AG04450 (cell line): ENCODE measurements around the gene SUPT4H1. TPM values are rescaled to one million over a fixed set of nuclear protein-coding genes. Genes with fewer than 3 reads are reported as not detected.
A peak's percentile ranks its signal among the peaks of the same experiment; 100 is the strongest.

Experiments used
- CTCF ChIA-PET: fragments of 300-600, 350-600 bp; formaldehyde crosslinking; extraction: SDS; loops from one replicate; lab custom pipeline; 2022; ENCODE audit warnings: antibody characterized with exemption, inconsistent platforms; lab: Charles Lee
- POLR2A ChIA-PET: fragments of 350-600 bp; formaldehyde crosslinking; extraction: SDS; loops from one replicate; lab custom pipeline; 2021; ENCODE audit warnings: antibody characterized with exemption, inconsistent platforms; lab: Yijun Ruan, JAX
- DNase-seq: peaks from one replicate; pipeline ENCODE4 v3.0.0-alpha.2; 2011; ENCODE audit warnings: low read depth, low spot score
- H3K27ac ChIP-seq: one replicate; pipeline ENCODE4 v1.5.1; 2012; ENCODE audit warnings: low read depth, low read length, control low read depth
- H3K27me3 ChIP-seq: one replicate; pipeline ENCODE4 v1.6.0; 2012; ENCODE audit warnings: low read length; ENCODE audit not compliant: control insufficient read depth, insufficient read depth
- H3K4me3 ChIP-seq: 2 replicates; pipeline ENCODE4 v1.5.1; 2011; ENCODE audit warnings: mild to moderate bottlenecking, low read depth, low read length, control low read depth
- H3K9me3 ChIP-seq: 2 replicates; pipeline ENCODE4 v1.5.1; 2012; ENCODE audit warnings: low read length; ENCODE audit not compliant: control insufficient read depth, insufficient read depth
- CTCF ChIP-seq: IDR thresholded peaks from 2 replicates; pipeline ENCODE4 v1.5.1; 2011; ENCODE audit warnings: low read depth, low read length, control low read depth, inconsistent platforms
- polyA plus RNA-seq: library from polyadenylated mRNA; depleted of rRNA; stranded (reverse); fragments of >200 nt; gene quantifications from 2 replicates; pipeline ENCODE4 v1.2.3, GENCODE V29; 2011

The SUPT4H1 gene
- polyA plus RNA-seq, 1 experiment: 191 TPM

GRCh38 chr17:58325289-58325726 lies 26.7 kb downstream of the SUPT4H1 start:
- Histone ChIP-seq H3K27me3 (peaks cover 2% of the 10 kb centered on the region), H3K9me3 (no peaks in the 10 kb centered on the region; the same call in 1 of the 2 replicates), H3K27ac (peak overlapping the region; percentile 11), H3K4me3 (no peak overlapping the region)
- ChIA-PET POLR2A (interaction anchor here (0.9 to 3.1 kb wide), 3 partner anchors 13 to 27 kb away, joined by 3 to 17 read pairs (median 5); partner anchors contain the start of gene SUPT4H1), CTCF (interaction anchor here (0.6 to 1.0 kb wide), 3 partner anchors 8 to 31 kb away, joined by 3 to 6 read pairs (median 3); no protein-coding TSS in a partner anchor)
- no peak for DNase-seq
- no peak for TF ChIP-seq CTCF

- H3K9me3 ChIP-seq: no peaks in the 10 kb centered on the region; the same call in 1 of the 2 replicates
- POLR2A ChIA-PET: interaction anchor here (0.9 to 1.4 kb wide), 3 partner anchors 20 to 27 kb away, joined by 3 read pairs; partner anchors contain the start of gene SUPT4H1
- CTCF ChIA-PET: interaction anchor here (1.0 kb wide), 1 partner anchor 12 kb away, joined by 3 read pairs; no protein-coding TSS in a partner anchor
- no peak for TF ChIP-seq CTCF
- peak overlapping the region; percentile 67 for H3K4me3 ChIP-seq
- peak overlapping the region; percentile 11 for H3K27ac ChIP-seq
- no peak for DNase-seq
- peaks cover 2% of the 10 kb centered on the region for H3K27me3 ChIP-seq
Observed at GRCh38 chr17:58324409-58325288, 27.4 kb downstream of the SUPT4H1 start.

- no peaks in the 10 kb centered on the region; the same call in 1 of the 2 replicates for H3K9me3 ChIP-seq
- TF ChIP-seq CTCF: no peak
- CTCF ChIA-PET: interaction anchor here (1.5 kb wide), 1 partner anchor 74 kb away, joined by 3 read pairs; no protein-coding TSS in a partner anchor
- POLR2A ChIA-PET: interaction anchor here (0.9 kb wide), 2 partner anchors 20 to 28 kb away, joined by 3 read pairs; partner anchors contain the start of gene SUPT4H1
- H3K27me3 ChIP-seq: peaks cover 2% of the 10 kb centered on the region
- peak overlapping the region; percentile 52 for H3K4me3 ChIP-seq
- DNase-seq: no peak
- no peak overlapping the region for H3K27ac ChIP-seq
Observed at GRCh38 chr17:58324056-58324408, 28.0 kb downstream of the SUPT4H1 start.

- CTCF ChIA-PET: interaction anchor here (1.5 kb wide), 1 partner anchor 74 kb away, joined by 3 read pairs; no protein-coding TSS in a partner anchor
- Histone ChIP-seq H3K27me3 (peaks cover 2% of the 10 kb centered on the region), H3K9me3 (no peaks in the 10 kb centered on the region; the same call in 1 of the 2 replicates), H3K4me3 (peak overlapping the region; percentile 52; the same call in 1 of the 2 replicates), H3K27ac (no peak overlapping the region)
- no peak for TF ChIP-seq CTCF
- POLR2A ChIA-PET: interaction anchor here (0.9 to 1.7 kb wide), 2 partner anchors 21 to 29 kb away, joined by 3 to 7 read pairs; partner anchors contain the start of gene SUPT4H1
- no peak for DNase-seq
Observed at GRCh38 chr17:58323366-58324055, 28.5 kb downstream of the SUPT4H1 start.
